ENCODE results near the gene UBE2E1.
A peak's percentile ranks its signal among the peaks of the same experiment; 100 is the strongest.
"Not testable (repeated sequence)": the region's sequence is repeated elsewhere in the genome, so short reads cannot be mapped to it uniquely, and the experiment has no call there.

UBE2E1 gene

DNA sequence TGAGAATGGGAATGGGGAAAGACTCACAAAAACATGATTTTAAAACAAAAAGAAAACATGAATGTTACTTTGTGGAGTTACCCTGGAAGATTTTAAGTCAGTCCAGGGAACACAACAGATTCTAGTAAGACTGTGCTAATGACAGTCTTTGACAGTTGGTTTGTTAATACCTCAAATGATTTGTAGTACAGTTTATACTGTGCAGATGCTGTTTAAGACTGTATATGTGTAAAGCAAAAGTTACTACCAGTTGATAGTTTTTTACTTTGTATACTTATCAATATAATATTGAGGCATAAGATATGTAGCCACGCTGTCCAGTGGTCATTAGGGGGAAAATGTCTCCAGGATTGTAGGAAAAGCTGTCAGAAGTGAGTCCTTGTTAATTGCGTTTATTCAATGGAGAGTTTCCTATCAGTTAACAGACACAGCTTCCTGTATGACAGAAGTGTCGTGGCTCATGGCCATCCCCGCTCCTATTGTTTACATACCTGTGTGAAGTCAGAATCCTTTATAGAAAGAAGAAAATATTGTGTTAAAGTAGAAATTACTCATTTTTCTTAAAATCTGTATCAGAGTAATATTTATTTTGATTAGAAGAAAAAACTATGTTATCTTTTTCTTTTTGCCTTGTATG lies 75.1 kb downstream of the UBE2E1 start:
- TF ChIP-seq CTCF (IDR thresholded peaks at IDR 0.05; ENCODE audit: low read depth, low read length), result no peak
- DNase-seq (ENCODE audit: extremely low read depth, low read depth), result no peak

DNA sequence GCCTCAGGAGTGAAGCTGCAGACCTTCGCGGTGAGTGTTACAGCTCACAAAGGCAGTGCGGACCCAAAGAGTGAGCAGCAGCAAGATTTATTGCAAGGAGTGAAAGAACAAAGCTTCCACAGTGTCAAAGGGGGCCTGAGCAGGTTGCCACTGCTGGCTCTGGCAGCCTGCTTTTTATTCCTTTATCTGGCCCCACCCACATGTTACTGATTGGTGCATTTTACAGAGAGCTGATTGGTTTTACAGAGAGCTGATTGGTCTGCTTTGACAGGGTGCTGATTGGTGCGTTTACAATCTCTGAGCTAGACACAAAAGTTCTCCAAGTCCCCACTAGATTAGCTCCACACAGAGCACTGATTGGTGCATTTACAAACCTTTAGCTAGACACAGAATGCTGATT lies 76.2 kb downstream of the UBE2E1 start:
- not testable (repeated sequence) for DNase-seq (ENCODE audit: extremely low read depth, low read depth)

- DNase-seq (ENCODE audit: extremely low read depth, low read depth), result no peak
- TF ChIP-seq CTCF (IDR thresholded peaks at IDR 0.05; ENCODE audit: low read depth, low read length), result no peak
Measured at GRCh38 chr3:23882487-23882918, 76.7 kb downstream of the UBE2E1 start.

DNA sequence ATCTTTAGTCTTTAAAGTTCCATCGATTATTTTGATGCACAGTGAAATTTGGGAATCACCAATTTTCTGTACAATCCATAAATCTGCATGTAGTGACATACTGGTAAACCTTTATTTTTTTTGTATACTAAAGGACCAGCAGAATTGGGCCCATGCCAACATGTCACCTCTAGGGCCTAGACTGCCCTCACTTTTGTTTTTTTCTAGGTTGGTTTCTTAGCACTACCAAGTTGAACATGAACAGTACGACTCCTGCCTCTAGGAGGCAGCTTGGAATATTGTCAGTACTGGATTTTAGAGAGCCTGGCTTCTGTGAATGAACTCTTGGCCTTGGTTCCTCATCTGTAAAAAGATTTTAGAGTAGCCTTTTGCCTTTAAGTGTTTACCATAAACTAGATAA lies 78.7 kb downstream of the UBE2E1 start:
- TF ChIP-seq CTCF (IDR thresholded peaks at IDR 0.05; ENCODE audit: low read depth, low read length), result no peak; the same call in 1 of the 2 replicates
- no peak for DNase-seq (ENCODE audit: extremely low read depth, low read depth)

DNA sequence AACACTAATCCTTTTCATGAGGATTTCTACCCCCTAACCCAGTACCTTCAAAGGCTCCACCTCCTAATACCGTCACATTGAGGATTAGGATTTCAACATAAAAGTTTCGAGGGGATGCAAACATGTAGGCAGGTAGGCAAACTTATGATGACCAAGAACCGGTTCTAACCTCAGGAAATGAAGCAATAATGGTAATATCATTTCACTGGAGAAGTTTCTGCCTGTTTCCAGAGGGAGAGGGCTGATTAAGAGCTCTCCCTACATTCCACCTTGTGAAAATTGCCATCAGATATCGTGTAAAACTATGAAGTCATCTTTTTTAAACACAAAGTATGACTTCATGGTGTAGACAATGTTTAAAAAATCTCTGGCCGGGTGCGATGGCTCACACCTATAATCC lies 79.5 kb downstream of the UBE2E1 start:
- no peak for DNase-seq (ENCODE audit: extremely low read depth, low read depth)
- no peak for TF ChIP-seq CTCF (IDR thresholded peaks at IDR 0.05; ENCODE audit: low read depth, low read length)

- DNase-seq (ENCODE audit: extremely low read depth, low read depth), result no peak
- TF ChIP-seq CTCF (IDR thresholded peaks at IDR 0.05; ENCODE audit: low read depth, low read length), result no peak
Measured at GRCh38 chr3:23886311-23886710, 80.6 kb downstream of the UBE2E1 start.

DNA sequence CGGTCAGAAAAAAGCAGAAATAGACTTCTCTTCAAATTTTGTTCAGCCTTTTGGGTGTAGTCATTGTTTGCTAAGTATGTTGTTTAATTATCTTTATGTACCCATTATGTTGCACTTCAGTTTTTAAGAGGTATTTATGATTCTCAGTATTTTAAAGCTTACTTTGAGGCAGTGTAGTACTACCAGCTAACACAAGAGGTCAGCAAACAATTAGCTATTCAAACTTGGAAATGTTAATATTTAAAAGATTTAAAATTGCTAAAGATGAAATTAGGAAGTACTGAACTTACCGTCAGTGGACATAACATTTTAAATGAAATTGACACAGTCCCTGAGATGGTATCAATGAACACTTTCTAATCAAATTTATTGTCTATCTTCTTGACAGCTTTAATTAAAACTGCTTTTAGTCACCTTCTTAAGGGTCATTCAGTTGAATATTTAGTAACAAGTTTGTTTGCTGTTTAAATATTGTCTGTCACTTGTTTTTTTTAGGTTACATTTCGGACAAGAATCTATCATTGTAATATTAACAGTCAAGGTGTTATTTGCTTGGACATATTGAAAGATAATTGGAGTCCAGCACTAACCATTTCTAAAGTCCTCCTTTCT lies 83.0 kb downstream of the UBE2E1 start:
- DNase-seq (ENCODE audit: extremely low read depth, low read depth), result no peak
- TF ChIP-seq CTCF (IDR thresholded peaks at IDR 0.05; ENCODE audit: low read depth, low read length), result peak; percentile 80

GRCh38 chr3:23889386-23889785 lies 83.6 kb downstream of the UBE2E1 start:
- DNase-seq (ENCODE audit: extremely low read depth, low read depth), result no peak
- TF ChIP-seq CTCF (IDR thresholded peaks at IDR 0.05; ENCODE audit: low read depth, low read length), result no peak

Data from AG09319 (cell line).